ENCODE data around the gene WBP1L. TPM values are rescaled to one million over a fixed set of nuclear protein-coding genes. Genes with fewer than 3 reads are reported as not detected.

WBP1L gene
- total and polyA plus RNA-seq, 2 of the 13 experiments (the other 11 are each of a cell fraction or from before 2014, with no cell fraction given) = 8.3 to 12.3 TPM

GRCh38 chr10:102811346-102811745 lies 67.6 kb downstream of the WBP1L start:
- no peak overlapping the region for H3K27ac ChIP-seq (ENCODE audit: extremely low read length, insufficient read depth, low read length)
- no peak for FAIRE-seq
- no peak for ATAC-seq

More at GRCh38 chr10:102811346-102811745, 67.6 kb downstream of the WBP1L start:
- in situ Hi-C loops (cut with HindIII; ENCODE audit: extremely low pct_ligation_motif_present, low pct_unique_long_range_greater_than_20kb) (loop anchor here (10.0 kb wide), 1 partner anchor 67 kb away; the partner anchor contains the start of gene WBP1L), intact Hi-C loops (cut with micrococcal nuclease; ENCODE audit: unreplicated experiment) (no loop called here)
- H3K4me2 ChIP-seq (ENCODE audit: low read depth, low read length) = no peak overlapping the region
- H3K9ac ChIP-seq (ENCODE audit: insufficient read depth, low read depth, low read length) = no peak overlapping the region
- ChIA-PET POLR2A (no interaction called here), CTCF (ENCODE audit: low intra/inter-chr PET ratio, low total read pairs) (no interaction called here)
- no peaks in the 10 kb centered on the region for H3K9me3 ChIP-seq (ENCODE audit: low read length)
- no peaks in the 10 kb centered on the region for H3K79me2 ChIP-seq (ENCODE audit: insufficient read depth, low read length)
- no peak for TF ChIP-seq ZNF510 (CRISPR knock-in tag; IDR thresholded peaks at IDR 0.05; ENCODE audit: low read depth)
- no peak for TF ChIP-seq ZNF138 (CRISPR knock-in tag; IDR thresholded peaks at IDR 0.05; ENCODE audit: low read depth)
- TF ChIP-seq KLF15 (CRISPR knock-in tag; IDR thresholded peaks at IDR 0.05; ENCODE audit: borderline replicate concordance) = no peak
- TF ChIP-seq AGO1 (IDR thresholded peaks at IDR 0.05; ENCODE audit: low read depth, low read length, poor library complexity, severe bottlenecking) = no peak
- TF ChIP-seq GABPB1 (CRISPR knock-in tag; IDR thresholded peaks at IDR 0.05) = no peak
- TF ChIP-seq, protein P1, sequence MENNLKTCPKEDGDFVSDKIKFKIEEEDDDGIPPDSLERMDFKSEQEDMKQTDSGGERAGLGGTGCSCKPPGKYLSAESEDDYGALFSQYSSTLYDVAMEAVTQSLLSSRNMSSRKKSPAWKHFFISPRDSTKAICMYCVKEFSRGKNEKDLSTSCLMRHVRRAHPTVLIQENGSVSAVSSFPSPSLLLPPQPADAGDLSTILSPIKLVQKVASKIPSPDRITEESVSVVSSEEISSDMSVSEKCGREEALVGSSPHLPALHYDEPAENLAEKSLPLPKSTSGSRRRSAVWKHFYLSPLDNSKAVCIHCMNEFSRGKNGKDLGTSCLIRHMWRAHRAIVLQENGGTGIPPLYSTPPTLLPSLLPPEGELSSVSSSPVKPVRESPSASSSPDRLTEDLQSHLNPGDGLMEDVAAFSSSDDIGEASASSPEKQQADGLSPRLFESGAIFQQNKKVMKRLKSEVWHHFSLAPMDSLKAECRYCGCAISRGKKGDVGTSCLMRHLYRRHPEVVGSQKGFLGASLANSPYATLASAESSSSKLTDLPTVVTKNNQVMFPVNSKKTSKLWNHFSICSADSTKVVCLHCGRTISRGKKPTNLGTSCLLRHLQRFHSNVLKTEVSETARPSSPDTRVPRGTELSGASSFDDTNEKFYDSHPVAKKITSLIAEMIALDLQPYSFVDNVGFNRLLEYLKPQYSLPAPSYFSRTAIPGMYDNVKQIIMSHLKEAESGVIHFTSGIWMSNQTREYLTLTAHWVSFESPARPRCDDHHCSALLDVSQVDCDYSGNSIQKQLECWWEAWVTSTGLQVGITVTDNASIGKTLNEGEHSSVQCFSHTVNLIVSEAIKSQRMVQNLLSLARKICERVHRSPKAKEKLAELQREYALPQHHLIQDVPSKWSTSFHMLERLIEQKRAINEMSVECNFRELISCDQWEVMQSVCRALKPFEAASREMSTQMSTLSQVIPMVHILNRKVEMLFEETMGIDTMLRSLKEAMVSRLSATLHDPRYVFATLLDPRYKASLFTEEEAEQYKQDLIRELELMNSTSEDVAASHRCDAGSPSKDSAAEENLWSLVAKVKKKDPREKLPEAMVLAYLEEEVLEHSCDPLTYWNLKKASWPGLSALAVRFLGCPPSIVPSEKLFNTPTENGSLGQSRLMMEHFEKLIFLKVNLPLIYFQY (CRISPR knock-in tag; IDR thresholded peaks at IDR 0.05; ENCODE audit: borderline replicate concordance) = no peak
- TF ChIP-seq SMARCE1 (IDR thresholded peaks at IDR 0.05; ENCODE audit: borderline replicate concordance) = no peak
- TF ChIP-seq SSRP1 (CRISPR knock-in tag; IDR thresholded peaks at IDR 0.05) = no peak
- no peak for TF ChIP-seq ZNF605 (CRISPR knock-in tag; IDR thresholded peaks at IDR 0.05)
- no peak for TF ChIP-seq RELA (CRISPR knock-in tag; IDR thresholded peaks at IDR 0.05)
- no peak for TF ChIP-seq HNRNPLL (IDR thresholded peaks at IDR 0.05; ENCODE audit: low read depth, low read length, poor library complexity, severe bottlenecking)
- TF ChIP-seq ZNF674 (CRISPR knock-in tag; IDR thresholded peaks at IDR 0.05; ENCODE audit: low read depth) = no peak
- TF ChIP-seq, protein P2, sequence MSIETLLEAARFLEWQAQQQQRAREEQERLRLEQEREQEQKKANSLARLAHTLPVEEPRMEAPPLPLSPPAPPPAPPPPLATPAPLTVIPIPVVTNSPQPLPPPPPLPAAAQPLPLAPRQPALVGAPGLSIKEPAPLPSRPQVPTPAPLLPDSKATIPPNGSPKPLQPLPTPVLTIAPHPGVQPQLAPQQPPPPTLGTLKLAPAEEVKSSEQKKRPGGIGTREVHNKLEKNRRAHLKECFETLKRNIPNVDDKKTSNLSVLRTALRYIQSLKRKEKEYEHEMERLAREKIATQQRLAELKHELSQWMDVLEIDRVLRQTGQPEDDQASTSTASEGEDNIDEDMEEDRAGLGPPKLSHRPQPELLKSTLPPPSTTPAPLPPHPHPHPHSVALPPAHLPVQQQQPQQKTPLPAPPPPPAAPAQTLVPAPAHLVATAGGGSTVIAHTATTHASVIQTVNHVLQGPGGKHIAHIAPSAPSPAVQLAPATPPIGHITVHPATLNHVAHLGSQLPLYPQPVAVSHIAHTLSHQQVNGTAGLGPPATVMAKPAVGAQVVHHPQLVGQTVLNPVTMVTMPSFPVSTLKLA (IDR thresholded peaks at IDR 0.05) = no peak
- BruUV-seq (replicated peaks) = no TSS peak
- peaks cover 4 to 12% of the 10 kb centered on the region in 2 experiments; a peak in 3 of 5 replicates for H3K36me3 ChIP-seq (replicated peaks in 1 of 2; ENCODE audit: control insufficient read depth in 1 of 2, insufficient read depth in 2 of 2, low read length in 2 of 2)
- peaks cover 38% of the 10 kb centered on the region for H3K4me1 ChIP-seq (ENCODE audit: insufficient read depth, low read length)
- no peaks in the 10 kb centered on the region for H4K20me1 ChIP-seq (ENCODE audit: insufficient read depth, low read length)
- 99% methylated on average over 3 of the region's 3 CpGs for WGBS (ENCODE audit: low lambda C conversion rate)
- no peak for DNase-seq (ENCODE audit: low spot score)
- no peak overlapping the region for H2AFZ ChIP-seq (ENCODE audit: low read length)
- no peak overlapping the region for H3K4me3 ChIP-seq (replicated peaks in 1 of 3; ENCODE audit: insufficient read depth in 1 of 3, low read depth in 2 of 3, low read length in 3 of 3)
- H3K27me3 ChIP-seq (ENCODE audit: control insufficient read depth in 1 of 2, insufficient read depth in 2 of 2, low read length in 2 of 2) = no peaks in the 10 kb centered on the region
